Stimulated activated CD8-positive, alpha-beta memory T cell treated with anti-CD3 and anti-CD28 coated beads, Interleukin-12 subunit alpha, Interleukin-12 subunit beta, amount 100 ng/mL, for 1 hour (primary cell): ENCODE measurements around the gene UGT1A10.

Experiments used
- DNase-seq: peaks from one replicate; pipeline ENCODE4 v3.0.0-alpha.2; 2020; ENCODE audit warnings: low read depth

The UGT1A10 gene

DNA sequence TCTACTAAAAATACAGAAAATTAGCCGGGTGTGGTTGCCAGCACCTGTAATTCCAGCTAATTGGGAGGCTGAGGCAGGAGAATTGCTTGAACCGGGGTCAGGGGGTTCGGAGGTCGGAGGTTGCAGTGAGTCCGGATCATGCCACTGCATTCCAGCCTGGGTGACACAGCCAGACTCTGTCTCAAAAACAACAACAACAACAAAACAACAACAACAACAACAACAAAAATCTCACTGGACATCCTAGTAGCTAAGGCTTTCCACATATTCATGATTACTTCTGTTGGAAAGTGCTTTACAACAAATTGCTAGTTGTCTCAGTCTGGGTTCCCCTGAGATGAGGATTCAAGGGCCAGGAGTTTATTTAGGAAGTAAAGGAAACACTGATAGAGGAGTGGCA is 137.6 kb downstream of the UGT1A10 start:
- DNase-seq, result no peak

DNA sequence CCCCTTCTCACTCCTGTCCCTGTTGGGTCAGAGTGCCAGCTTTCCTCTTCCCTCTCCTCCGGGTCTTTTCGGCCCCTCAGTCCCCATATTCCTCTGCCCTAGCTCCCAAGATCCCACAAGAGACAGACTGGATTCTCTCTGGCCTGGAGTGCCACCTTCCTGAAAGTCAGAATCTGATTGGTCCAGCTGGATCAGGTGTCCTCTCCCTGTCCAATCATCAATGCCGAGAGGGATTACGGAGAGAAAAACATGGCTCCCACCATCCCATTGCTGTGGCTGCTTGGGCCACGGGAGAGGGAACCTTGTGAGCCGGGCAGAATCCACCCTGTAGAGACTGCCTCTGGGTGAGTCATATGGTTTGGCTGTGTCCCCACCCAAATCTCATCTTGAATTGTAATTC is 139.2 kb downstream of the UGT1A10 start:
- DNase-seq, result no peak

DNA sequence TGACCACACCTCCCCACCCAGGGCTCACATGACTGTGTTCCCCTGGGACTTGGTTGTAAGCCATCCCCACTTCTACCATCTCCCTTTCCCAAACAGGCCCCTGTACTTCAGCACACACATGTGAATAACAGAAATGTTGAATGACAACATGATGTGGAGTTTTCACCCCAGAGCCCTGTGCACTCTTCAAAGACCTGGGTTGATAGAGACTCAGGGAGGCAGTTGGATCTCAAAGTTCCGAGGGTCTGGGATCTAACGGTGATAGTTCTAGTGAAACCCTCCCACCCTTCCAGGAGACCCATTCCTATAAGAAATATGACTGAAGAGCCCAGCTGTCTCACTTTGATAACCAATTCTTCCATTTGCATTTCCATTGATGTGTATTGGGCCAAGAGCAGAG is 141.8 kb downstream of the UGT1A10 start, which contains the start of gene MROH2A:
MROH2A (plus strand) TSS at position 301 of the 400 bp plus-strand sequence. CDS start 1,029 bp downstream, outside the sequence.
- DNase-seq, result no peak

DNA sequence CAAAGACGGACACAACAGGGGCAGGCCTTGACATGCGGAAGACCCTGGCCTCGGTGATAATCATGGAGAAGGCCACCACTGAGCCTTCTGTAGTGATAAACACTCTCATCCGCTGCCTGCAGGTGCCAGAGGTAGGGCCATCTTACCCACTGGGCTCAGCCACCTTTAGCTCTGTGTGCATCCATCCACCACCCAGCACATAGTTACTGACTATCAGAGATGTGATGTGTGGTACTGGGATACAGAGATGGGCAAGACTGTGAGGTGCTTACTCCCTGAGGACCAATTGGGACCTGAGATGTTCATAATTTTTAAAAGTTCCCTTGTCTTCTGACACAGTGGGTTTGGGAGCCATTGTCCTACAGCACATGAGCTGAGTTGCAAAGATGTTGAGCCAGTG is 143.5 kb downstream of the UGT1A10 start:
- DNase-seq, result no peak

DNA sequence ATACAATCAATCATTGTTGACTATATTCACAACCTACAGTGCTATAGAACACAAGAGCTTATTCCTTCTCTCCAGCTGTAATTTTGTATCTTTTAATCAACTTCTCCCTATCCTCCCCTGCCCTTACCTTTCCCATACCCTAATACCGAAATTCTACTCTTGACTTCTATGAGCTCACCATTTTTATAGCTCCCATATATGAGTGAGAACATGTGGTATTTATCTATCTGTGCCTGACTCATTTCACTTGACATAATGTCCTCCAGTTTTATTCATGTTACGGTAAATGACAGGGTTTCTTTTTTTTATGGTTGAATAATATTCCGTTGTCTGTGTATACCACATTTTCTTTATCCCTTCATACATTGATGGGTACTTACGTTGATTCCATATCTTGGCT is 144.5 kb downstream of the UGT1A10 start:
- DNase-seq, result no peak

DNA sequence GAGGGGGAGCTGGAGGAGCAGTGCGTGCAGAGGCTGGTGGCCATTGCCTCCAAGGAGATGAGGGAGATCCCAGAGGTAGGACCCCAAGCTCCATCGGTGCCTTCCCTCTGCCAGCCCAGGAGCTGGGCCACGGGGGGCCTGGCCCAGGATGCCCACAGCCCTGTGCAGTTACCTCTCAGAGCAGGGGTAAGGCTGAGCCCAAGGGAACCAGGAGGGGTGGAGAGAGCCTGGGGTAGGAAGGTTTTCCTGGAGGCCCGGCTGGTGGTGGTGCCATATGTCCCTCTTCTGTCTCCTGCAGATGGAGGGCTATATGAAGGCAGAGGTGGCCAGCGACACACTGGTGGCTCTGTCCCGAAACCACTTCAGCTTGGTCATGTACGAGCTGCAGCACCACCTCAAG is 153.3 kb downstream of the UGT1A10 start:
- DNase-seq, result no peak

DNA sequence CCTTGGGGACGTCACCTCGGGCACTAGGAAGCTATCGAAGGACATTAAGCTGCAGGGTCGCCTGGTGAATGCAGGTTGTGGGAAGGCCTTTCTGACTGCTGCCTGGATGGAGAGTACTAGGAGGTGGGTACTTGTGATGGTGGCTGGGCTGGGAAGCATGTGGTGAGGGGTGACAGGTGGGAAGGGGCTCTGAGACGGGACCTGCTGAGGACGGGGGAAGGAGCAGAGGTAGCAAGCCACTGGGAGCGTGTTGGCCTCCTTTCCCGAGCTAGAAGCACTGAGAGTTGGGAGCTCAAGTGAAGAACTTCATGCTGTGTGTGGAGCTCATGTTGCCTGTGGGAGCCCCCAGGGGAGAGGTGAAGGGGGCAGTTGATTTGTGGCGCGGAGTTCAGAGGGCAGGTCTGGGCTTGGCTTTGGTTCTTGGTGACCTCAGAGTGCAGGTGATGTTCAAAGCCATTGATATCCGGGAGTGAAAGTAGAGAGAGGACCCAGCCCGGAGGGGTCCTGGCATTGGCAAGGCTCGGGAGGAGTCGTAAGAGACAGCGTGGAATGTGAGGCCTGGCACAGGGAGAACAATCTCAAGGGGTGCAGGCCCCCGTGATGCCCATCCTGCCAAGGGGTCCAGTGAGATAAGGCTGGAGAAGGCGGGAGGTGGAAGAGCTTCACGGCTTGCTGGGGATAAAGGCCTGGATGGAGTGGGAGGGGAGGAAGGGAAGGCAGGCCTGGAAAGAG is 155.1 kb downstream of the UGT1A10 start:
- DNase-seq, result no peak

DNA sequence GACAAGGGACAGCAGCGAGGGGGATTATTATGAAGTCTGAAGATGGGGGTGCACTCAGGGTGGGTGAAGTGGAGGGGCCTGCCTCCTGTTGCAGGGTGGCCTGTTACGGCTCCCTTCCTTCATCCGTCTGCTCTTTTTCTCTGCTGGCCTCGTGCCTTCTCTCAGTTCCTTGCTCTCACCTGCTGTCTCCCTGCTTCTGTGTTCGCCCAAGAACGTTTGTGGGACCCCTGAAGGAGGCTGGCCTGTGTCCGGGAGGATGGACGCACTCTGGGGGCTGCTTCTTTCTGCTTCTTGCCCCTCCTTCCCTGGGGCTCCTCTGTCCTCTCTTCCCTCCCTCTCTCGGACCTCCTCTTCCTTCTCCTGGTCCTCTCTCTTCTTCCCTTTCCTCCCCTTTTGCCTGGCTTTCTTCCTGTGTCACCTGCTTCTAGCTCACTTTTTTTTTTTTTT is 155.7 kb downstream of the UGT1A10 start:
- DNase-seq, result no peak

DNA sequence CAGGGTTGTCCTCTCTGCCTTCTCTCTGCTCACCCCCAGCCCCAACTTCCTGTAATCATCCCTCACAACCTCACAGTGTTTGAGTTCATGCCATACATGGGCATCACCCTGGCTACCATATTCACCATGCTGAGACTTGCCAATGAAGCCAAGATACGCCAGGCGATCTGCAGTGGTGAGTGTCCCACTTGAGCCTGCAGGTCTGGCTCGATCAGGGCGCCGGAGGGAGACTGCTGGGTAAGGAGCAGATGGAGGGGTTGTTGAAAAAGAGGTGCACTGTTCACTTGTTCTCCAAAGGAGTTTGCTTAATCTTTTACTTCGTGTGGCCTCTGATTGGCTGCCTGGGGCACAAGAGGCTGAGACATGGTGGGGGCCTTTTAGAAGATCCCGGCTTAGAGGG is 156.5 kb downstream of the UGT1A10 start:
- DNase-seq, result no peak

DNA sequence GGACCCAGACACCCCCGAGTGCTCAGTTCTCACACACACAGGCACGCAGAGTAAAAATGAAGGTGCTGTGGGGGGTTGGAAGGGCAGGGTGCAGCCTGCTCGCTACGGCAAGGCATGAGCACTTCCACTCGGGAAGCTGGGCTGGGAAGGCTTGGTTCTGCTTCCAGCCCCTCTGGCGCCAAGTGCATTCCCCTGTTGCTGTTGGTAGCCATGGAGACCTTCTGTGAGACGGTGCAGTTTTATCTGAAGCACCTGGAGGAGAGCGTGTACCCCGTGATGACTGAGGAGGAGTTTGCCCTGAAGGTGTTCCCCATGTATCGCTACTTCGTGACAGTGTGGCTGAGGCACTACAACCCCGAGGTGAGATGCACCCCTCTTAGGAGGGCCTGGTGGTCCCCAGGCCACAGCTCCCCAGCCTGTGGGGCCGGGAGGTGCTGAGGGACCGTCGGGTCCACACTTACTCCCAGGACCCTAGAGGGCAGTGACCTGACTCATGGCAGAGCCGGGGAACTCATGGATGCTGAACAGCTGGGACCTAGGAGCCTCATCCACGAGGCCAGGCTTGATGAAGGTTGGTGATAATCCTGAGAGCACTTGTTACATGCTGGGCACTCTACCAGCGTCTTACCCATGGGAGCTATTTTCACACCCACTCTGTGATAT is 157.3 kb downstream of the UGT1A10 start:
- DNase-seq, result no peak

DNA sequence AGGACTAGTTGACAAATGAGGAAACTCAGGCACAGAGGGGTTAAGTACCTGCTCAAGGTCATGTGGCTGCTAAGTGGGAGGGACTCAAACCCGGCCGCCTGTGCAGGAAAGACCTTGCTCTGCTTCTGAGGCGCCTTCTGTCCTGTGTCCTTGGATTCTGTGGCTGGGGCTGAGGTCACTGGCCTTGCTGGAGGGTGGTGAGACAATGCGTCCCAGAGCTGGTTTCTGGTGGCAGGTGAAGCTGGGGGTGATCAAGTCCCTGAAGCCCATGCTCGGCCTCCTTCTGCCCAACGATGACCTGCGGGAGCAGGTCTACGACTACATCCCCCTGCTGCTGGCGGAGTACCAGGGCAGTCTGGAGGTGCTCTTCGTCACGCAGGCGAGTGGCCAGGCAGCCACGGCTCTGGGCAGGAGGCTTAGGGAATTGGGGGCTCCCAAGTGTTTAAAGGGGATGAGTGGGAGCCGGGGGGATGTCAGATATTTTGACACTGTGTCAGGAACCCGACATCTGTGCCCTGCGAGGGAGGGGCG is 157.9 kb downstream of the UGT1A10 start:
- no peak for DNase-seq

DNA sequence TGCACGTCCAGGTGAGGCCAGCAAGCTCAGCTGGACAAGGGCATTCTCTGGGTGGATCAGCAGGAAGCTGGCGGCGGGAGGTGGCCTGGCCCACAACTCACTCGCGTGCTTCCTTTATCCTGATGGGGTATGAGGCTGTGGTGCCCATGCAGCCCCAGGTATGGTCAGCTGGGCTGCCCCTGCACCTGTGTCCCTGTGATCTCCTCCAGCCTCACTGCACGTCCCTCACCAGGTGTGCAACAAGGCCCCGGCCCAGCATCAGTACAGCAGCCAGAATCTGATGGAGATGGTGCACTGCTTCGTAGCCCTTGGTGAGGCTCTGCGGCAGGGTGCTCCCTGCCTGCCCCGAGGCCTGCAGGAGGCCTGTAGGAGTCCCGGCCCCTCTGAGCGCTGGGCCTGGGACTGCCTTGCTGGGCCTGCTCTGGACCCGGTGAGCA is 159.5 kb downstream of the UGT1A10 start:
- no peak for DNase-seq

DNA sequence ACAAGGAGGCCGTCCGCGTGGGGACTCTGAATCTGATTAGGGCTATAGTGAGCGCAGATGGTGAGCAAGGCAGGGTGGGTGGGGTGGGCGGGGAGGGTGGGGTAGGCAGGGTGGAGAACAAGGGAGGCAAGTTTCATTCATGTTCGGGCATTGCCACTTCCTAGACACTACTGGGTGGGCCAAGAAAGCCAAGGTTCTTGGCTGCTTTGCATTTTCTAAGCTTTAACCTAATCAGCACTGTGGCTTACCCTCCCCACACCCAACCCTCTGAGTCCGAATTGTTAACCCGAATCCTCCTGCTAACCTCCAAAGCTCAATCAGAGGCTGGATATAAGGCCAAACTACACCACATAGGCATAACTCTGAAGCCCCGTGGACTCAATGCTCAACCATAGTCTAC is 160.0 kb downstream of the UGT1A10 start:
- DNase-seq, result no peak

DNA sequence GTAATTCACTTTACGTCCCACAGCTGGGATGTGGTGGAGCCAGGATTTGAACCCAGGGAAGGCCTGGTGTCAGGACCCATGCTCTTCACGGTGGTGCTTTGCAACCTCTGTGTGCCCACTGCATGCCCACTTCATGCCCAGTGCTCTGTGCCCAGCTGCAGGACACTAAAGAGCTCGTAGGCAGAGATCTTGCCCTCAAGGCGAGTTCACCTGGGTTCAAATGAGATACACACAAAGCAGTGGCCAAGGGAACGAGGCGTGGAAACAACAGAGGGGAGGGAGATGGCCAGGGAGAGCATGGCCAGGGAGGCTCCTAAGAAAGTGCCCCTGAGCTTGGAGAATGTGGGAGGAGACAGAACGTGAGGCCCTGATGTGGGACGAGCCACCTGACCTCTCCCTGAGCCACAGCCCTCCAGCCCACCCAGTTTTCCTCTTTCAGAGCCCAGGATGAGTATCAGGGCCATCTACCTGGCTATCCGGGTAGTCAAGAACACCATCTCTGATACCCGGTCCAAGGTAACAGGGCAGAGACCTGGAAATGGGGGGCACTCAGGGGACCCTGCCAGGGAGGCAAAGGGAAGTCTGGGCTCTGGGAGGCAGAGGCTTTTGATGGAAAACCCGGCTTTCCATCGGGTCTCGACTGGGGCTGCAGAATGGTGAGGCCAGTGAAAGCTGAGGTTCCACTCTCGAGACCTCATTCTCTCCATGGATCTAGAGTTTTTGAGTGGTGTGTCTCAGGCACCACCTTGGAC is 162.3 kb downstream of the UGT1A10 start:
- no peak for DNase-seq

DNA sequence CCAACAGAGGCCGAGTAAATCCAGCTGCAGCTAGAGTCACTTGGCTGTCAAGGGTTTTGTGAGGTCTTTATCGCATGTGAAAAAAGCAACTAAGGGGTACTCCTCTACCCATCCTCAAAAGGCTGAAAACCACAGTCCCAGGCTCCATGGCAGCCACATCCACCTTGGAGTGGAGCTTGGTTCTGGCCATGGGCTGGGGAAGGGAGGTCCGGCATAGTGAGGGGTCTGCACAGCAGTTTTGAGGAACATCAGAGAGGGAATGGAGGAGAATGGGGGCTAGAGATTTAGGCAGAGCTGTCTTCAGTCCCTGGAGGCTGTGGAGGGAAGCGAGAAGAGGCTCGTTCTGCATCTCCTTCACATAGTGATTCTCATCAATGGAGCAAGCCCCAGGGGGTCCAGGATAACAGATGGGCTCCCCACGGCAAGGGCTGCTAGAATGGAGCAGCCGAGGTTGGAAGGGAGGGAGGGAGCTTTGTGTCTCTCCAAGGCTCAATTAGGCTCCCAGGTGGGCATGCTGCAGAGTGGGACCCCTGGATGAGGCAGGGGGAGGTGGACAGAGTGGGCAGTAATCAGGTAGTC is 162.9 kb downstream of the UGT1A10 start:
- DNase-seq, result no peak

DNA sequence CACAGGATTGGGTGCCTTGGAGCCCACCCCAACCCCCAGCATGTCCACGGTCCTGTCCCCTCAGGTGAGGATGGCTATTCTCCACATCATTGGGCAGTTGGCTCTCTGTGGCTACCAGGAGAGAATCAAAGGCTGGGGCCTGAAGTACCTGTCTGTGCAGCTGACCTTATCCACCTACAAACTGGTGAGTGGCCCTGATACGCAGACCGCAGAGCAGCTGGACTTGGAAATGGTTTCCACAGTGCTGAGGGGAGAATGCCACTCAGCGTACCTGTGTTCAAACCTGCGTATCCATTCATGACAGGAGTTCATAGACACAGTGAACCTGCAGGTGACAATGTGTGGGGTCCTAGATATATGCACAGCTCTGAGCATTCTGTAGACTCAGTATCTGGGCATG is 163.5 kb downstream of the UGT1A10 start:
- no peak for DNase-seq

DNA sequence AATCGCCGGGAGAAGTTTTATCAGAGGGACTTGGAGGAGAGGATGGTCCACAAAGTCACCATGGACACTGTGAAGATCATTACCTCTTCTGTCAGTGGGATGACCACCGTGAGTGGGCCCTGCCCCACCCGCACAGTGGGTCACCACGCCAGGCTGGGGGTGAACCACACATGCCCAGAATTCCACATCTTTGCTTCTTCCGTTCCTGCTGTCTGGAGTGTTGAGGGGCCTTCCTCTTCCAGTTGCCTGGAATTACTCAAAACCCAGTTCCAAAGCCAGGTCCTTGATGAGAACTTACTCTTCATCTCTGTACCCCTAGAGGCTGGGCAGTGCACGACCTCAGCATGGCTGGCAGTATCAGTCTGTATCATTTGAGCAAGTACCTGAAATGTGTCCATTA is 164.0 kb downstream of the UGT1A10 start:
- no peak for DNase-seq

DNA sequence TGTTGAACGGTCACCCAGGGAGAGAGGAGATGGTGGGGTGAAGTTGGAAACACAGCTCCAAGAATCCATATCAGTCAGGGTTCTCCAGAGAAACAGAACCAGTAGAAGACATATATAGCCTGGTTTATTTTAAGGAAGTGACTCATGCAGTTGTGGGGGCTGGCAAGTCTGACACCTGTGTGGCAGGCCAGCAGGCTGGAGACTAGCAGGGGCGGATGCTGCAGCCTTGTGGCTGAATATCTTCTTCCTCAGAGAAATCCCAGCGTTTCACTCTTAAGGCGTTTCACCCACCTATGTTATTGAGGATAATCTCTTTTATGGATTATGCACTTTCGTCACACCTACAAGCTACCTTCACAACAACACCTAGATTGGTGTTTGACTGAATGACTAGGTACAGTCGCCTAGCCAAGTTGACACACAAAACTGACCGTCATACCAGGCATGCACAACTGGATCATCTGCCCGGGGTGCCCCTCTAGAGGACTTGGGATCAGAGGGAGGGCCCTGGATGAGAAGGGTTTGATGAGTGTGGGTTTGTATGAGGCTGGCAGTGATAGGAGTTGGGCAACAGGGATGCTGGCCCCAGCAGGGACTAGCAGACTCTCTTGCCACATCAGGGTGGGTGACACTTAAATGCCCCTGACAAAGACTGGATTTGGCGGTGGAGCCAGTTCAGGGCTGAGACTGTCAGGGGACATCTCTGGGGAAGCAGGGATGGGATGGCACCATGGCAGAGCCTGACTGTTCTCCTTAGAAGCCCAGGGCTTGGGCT is 165.3 kb downstream of the UGT1A10 start:
- no peak for DNase-seq

DNA sequence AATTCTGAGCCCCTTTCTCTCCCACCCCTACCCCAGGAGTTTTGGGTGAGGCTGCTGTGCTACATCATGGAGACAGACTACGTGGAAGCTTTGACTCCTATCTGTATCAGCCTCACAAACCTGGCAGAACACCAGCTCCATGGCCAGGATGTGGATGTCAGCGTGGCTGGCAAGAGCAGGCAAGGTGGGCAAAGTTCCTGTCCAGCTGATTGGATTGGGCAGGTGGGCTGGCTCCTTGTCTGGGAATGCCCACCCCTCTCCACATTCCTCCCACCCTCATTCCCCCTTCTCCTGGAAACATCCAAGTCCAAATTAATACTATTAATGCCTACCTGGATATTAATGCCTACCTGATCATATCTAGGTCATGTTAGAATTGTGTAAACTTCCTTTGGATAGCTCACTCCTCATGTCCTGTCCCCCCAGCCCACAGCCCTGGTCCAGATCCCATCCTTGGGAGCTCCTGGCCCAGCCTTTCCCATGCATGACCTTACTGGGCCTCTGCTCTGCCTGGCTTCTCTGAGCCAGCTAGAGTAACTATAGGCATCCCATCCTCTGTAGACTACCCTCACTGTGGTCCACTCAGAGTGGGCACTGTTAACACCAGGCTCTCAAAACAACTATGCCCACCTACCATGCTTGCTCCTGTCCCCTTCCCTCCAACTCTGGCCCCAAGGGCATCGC is 166.0 kb downstream of the UGT1A10 start:
- no peak for DNase-seq

DNA sequence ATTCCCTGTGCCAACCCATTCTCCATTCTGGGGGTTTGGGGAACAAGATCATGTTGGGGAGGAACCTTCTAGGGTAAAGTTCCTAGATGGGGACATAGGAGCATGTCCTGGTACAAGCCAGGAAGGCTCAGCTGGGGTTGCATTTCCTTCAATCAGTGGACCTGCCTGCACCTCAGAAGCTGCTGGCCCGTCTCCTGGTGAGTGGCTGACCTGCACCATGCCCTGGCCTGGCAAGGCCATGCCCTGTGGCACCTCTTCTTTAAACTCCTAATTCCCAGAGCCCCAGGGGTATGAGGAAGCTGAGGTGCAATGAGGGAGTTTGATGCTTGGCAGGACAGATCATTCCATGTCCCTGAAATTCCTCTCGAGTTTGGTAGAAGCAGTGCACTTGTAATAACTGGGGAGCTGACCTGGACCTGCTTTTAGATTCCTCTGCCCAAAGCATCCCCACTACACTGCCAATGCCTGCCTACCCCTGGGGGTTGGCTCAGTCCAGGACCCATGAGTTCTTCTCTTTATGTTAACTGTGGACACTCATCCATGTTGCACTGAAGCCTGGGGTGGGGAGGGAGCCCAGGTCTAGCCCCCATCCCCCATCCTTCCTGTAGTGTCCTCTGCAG is 167.2 kb downstream of the UGT1A10 start:
- DNase-seq, result no peak
